HG03571 (cell line): Measurements from ENCODE around the gene CKB.
"Not testable (repeated sequence)": the region's sequence is repeated elsewhere in the genome, so short reads cannot be mapped to it uniquely, and the experiment has no call there.

ENCODE experiments used
- ATAC-seq: cut with Tn5 transposase; IDR thresholded peaks from one replicate; pipeline ENCODE4 v1.9.1; 2021; ENCODE audit not compliant: unreplicated experiment

CKB gene

DNA sequence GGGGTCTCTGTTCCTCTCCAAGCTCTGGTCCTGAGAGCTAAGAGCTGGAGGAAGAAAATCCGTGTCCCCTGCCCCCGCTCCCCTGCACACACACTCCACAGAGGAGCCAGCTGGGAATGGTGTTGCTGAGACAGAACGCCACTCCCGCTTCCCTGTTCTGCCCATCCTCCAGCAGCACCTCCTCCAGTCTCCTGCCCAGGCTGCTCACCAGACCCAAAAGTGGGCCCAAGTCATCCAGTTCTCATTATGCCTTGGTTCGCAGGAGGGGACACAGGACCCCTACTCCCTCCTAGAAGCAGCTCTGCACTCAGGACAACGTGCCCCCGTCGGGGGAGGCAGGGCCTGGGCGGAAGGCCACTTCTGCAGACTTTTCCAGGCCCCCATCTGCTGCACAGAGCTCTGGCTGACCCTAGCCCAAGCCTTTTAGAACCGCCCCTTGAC, 5.5 kb upstream of the CKB start:
- ATAC-seq = no peak

DNA sequence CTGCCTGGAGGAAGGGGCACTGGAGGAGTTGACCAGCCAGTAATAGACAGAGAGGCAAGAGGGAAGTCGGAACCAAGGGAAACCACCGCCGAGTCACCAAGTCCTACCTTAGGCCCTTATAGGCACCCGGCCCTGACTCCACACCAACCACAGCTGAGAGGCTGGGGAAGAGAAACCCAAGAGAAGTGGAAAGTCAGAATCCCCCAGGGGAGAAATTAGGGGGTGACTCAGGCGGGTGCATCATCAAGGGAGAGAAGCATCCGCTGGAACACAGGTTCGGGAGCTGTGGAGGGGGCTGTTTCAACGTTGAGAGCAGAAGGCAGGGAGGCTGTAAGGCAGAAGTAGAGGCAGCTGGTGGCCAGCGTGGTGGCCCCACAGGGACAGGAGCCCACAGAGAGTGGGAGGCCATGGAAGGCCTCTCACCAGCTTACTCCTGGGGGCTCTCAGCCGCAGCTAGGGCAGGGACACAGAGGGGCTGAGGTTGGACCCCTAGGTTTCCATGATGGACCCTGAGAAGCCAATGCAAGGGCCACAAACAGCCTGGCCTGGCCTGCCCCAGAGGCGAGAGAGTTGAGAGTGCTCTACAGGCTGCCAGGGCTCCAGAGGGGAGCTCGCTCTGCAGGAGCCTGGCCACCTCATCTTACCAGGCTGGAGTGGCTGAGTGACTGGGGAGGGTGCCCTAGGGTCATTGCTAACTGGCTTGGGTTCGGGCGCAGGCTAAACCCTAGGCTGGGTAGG, 4.9 kb upstream of the CKB start:
- ATAC-seq = peak; percentile 64

DNA sequence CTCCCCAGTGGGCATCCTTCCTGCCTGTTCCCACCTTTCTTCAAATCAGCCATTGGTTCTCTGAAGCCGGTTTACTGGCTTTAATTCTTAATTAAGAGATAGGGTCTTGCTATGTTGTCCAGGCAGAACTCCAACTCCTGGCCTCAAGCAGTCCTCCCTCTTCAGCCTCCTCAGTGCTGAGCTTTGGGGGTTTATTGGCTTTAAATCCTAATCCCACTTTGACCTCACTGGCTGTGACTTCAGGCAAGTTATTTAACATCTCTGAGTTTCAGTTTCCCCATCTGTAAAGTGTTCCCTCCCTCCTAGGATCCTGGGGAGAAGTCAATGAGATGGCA, 4.3 kb upstream of the CKB start:
- ATAC-seq = no peak

DNA sequence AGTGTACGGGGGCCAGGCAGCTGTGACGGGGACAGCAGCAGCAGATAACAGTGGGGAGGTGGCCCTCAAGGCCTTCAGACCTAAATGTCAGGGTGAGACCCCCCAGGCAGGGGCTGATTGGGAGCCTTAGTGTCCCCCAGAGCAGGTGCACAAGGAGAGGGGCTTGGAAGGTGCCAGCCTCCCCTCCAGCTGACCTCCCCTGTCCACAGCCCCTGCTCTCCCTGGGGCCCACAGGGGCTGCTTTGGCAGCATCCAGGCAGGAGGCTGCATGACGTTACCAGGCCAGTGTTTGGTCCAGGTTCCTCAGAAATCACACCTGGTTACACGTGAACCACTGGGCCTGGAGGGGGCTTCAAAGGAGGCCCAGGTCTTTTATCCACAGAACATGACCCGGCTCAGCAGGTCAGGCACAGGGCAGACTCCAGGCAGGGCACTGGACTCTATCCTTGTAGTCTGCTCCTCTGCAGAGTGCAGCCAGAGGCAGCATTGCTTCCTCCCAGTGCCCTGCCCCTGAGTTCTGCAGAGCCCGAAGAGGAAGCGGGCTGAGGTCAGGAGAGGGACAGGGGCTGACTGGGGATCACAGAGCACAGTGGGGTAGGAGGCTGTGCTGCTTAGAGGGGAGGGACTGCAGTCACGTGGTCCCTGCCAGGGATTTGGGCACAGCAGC, 3.8 kb upstream of the CKB start:
- no peak for ATAC-seq

DNA sequence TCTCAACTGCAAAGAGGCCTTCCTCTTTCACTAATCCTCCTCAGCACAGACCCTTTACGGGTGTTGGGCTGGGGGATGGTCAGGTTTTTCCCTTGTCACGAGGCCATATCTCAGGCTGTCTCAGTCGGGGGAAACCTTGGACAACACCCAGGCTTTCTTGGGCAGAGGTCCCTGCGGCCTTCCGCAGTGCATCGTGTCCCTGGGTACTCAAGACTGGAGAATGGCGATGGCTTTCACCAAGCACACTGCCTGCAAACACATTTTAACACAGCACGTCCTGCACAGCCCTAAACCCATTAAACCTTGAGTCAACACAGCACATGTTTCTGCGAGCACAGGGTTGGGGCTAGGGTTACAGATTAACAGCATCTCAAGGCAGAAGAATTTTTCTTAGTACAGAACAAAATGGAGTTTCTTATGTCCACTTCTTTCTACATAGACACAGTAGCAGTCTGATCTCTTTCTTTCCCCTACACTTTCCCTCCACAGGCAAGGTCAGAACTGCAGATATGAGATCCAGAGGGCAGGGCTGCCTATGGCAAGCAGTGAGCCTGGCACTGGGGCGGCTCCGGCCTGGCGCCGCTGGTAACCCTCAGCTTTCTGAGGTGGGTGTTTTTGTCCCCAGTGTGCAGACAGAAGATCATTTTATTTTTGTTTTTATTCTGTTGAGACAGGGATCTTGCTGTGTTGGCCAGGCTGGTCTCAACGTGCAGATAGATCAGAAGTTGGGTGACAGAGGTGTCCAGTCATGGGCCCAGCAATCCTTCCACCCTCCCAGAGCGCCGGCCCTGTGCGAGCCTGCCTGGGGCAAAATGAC, 3.0 kb upstream of the CKB start:
- not testable (repeated sequence) for ATAC-seq

DNA sequence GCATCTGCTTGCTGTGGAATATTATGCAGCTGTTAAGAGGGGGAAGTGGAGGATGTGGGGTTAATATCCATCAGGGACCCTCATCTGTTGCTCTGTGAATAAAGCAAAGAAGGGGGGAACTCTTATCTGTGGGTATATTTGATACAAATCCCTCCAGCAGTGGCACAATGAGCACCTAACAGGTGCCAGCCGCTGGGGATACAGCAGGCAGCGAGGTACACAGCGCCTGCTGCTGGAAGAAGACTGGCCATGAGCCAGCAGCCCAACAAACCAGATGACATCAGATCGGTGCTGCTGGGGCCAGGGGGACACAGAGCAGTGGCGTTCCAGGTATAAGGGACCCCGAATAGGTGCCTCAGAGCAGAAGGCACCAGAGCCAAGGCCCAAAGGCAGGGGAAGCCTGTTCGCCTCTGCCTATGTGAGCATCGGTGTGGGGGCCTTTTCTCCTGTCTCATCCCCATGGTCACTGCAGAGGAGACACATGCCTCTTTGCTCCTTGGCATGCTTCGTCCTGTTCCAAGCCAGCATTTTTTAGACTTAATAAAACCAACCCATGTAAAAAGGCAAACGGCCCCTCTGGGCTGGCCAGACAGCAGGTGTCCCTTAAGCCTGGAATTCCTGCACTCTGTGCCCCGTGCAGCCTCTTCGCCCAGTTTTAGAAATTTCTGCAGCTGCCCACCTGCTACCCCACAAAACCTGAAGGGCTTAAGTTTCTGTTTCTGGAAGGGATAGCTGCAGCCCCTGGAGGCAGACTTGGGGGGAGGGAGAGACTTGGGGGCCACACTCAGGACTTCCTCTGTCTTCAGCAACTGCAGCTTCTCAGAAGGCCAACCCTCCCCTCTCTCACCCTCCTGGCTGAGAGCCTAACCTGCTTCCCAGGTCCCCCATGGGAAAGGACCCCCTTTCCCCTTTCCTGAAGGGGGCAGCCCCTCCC, 1.6 kb upstream of the CKB start:
- ATAC-seq = no peak

DNA sequence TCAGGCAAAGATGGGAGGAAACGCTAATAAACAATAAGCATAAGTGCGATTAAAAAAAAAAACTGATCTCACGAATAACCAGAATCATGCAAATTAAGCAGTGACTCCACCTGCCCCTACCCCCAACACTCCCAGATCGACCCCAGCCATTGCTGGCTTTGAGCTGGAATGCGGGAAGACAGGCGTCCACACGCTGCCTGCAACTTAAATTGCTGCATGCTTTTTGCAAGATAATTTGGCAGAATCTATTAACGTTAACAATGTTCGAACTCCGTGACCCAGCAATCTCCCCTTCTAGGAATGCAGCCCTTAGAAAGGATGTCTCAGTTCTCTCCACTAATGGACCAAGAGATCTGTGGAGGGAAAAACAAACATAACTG, 935 bp upstream of the CKB start:
- ATAC-seq = no peak

DNA sequence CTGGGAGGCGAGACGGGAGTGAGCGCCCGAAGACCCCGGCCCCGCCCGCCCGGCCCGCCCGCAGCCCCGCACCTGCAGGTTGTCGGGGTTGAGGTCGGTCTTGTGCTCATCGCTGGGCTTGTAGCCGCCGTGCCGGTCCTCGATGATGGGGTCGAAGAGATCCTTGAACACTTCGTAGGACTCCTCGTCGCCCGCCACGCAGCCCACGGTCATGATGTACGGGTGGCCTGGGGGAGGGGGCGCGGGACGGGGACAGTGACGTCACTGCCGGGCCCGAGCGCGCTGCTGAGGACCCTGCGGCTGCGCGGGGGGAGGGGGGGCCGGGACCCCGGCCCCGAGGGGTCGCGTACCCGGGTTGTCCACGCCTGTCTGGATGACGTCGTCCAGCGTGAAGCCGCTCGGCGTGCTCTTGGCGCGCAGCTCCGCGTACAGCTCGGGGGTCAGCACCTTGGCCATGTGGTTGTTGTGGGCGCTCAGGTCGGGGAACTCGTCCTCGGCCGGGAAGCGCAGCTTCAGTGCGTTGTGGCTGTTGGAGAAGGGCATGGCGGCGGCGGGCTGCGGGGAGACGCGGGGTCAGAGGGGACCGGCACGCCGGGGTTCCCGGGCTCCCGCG, 573 bp downstream of the CKB start:
- no peak for ATAC-seq

DNA sequence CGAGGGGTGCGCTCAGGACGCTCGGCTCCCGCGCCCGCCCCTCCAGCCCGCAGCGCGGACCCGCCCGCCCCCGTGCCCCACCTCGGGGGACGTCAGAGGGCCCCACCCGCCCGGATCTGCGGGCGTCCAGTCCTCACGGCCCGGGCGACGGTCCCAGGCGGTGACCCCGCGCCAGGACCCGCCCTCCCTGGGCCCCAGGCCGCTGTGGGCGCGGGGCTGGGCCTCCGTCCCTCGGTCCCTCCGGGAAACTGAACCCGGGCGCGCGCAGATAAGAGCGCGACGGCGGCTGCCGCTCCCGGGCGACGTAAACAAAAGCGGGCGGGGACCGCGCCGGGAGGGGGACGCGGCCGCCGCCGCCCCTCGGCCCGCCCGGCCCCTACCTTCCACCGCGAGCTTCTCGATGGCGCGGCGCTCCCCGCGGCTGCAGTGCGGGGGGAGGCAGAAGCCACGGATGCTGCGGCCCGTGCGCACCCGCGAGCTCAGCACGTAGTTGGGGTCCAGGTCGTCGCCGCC, 1.1 kb downstream of the CKB start:
- ATAC-seq = no peak

DNA sequence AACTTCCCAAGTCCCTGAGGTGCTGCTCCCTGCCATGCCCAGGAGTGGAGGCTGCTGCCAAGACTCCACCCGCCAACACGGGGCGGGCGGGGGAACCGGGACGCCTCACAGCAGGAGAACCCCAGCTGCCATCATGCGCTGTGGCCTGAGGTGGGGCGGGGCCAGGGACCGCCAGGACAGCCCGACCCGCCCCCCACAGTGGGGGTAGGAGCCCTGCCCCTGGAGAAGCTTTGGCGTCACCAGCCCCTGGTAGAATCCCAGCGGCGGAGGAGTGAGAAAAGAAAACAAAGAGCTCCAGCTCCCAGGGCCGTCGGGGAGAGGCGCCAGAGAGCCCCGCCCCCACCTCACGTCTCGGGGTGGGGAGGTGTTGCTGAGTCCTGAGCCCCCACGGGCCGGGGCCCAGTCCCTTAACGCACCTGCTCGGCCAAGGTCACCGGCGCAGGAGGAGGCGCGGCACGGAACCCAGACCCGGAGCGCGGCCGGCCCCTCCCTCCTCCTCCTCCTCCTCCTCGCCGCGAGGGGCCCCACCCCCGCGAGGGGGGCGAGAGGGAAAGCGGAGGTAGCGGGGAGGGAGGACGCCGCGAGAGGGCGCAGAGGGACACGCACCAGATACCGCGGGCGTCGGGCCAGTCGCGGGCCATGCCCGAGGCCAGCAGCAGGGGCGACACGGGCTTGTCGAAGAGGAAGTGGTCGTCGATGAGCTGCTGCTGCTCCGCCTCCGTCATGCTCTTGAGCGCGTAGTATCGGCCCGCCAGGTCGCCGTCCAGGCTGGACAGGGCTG, 1.8 kb downstream of the CKB start:
- ATAC-seq = no peak

DNA sequence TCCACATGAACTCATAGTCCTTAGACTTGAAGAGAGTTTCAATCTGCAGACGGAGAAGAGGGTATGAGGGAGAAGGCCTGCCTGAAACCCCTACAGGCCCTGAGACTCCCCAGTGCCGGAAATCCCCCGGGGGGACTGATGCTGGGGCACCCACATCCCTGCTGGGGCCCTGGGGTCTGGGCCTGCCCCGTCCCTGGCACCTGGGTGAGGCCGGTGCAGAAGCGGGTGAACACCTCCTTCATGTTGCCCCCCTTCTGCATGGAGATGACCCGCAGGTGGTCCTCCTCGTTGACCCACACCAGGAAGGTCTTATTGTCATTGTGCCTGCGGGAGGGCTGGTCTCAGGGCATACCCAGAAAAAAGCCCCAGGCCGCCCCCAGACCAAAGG, 2.4 kb downstream of the CKB start:
- ATAC-seq = no peak

DNA sequence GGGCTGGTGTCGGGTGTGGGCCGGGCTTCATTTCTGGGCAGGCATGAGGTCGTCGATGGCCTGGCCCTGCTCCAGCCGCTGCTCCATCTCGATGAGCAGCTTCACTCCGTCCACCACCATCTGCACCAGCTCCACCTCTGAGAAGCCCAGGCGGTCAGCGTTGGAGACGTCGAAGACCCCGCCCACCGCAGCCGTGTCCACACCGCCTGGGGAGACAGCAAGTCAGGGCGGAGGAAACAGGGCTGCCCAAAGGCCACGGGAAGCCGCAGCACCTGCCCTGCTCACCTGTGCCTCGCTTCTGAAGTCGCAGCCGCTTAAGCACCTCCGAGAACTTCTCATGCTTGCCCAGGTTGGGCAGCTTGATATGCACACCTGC, 2.8 kb downstream of the CKB start:
- ATAC-seq = no peak

DNA sequence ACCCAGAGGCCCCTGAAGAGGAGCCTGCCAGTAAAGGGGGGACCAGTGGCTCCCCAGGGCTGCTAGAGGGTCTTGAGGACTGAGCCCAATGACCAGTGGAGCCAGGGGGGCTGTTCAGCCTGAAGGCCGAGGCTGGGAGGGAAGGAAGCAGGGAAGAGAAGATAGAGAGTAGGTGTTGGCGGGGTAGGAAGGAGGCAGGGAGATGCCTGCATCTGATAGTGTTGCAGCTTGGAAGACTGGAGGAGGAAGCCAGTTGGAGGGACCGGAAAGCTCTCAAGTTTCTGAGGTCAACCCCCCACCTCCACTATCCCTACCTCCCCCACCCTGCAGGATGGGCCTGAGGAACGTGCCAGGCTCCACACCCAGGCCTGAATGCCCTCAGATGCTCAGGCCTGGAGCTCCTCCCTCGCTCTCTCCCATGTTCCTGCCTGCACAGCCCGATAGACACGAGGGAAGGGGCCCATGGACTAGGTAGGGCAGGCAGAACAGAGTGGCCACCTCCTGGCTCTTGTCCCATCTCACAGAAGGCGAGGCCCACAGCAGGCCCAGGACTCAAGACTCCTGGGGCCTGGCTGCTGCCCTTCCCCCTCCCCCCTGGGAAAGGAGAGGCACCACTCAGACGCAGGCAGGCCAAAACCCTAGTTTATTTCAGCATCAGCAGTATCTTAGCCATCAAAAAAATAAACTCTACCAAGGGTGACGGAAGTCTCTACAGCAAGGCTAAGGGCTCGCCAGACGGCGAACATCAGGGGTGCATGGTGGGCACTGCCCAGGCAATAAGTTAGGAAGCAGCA, 3.4 kb downstream of the CKB start:
- no peak for ATAC-seq

DNA sequence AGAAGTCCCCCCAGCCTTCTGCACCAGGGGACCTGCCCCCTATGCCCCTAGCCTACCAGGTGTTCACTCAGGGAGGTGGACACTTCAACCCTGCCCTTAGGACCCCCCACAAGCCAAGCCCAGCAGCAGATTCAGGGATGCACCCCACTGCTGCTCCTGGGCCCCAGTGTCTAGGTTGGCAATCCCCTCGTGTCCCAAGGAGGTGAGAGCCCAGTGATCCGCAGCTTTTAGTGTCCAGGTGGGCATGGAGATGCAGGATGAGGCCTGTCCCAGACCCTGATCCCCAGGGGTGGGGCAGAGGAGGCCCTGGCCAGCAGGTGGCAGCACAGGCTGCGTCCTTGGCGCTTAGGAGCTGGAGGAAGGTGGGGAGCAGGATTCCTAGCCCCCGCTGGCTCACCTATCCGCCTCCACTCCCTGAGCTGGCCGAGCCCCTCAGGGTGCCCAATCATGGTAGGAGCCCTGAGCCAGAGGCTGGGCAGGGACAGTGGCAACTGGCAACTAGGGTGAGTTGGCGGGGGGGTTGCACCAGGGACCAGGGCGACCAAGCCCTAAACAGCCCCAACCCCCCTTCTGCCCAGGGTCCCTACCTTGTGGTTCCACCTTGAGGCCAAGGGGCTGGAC, 4.1 kb downstream of the CKB start:
- ATAC-seq = no peak

DNA sequence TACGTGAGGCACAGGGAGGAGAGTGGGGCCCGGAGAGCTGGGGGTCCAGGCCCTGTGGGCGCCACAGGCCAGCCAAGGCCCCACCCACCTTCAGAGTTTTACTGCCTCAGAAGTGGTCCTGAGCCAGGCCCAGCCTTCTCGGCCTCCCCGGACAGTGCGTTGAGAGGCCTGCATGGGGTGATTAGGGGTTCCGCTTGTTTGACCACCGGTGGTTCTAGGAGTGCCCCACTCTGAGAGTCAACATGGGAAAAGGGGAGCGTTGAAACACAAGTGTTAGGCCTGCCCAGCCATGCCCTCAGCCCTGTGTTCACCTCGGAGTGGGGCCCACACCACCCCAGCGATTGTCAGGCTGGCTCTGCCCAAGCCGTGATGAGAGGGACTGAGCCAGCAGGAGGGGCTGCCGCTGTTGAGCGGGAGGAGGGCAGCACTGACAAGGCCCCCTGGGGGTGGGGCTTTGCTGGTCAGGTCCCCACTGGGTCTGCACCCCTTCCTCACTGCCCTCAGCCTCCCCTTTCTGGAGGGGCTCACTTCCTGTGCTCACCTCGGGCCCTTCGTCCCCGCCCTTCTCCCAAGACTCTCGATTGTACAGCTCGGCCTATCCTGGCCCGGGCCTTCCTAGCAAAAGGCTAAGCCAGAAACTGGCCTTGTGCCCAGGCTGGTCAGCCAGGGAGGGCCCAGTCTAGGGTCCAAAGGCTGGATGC, 4.8 kb downstream of the CKB start:
- no peak for ATAC-seq

DNA sequence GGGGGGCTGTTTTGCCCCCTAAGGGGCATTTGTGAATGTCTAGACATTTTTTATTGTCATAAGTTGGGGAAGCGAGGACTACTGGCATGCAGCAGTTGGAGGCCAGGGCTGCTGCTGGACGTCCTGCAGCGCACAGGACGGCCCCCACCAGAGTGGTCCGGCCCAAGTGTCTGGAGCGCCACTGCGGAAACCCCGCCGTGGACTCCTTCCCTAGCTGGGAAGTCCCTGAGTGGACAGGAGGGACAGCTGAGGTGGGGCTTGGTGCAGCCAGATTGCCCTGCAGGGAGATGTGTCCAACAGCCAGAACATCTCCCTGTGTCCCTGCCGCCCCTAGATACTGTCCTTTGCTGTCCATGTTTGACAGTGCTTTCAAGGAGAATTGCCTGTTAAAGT, 5.5 kb downstream of the CKB start:
- no peak for ATAC-seq

DNA sequence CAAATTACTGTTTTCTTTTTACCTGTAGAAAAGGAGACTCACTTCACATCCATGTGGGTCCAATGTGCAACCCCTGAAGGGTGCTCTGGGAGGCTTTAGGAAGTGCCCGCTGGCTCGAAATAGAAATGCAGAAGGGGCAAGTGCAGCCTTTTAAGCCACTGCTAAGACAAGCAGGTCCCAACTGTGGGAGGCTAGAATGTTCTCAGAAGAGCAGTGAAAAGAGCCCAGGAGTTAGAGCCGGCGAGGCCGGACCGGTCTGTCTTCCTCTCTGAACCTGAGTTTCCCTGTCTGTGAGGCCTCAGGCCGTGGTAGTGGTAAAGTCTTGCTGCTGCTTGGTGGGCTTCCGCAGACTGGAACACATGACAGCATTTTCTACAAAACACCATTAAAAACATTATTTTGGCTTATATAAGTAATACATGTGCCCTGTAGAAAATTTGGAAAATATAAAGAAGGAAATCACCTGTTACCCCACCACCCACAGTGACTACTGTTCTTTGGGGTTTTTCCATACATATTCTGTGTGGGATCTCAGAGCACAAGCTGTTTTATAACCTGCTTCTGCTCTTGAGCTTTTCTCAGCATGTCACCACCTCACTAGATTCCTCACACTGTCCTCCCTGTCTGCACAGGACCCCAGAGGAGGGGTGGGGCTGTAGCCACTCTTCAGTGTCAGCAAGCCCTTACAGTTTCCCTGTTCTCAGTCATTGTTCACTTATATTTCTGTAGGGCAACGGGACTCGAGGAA, 6.0 kb downstream of the CKB start:
- ATAC-seq = no peak
